NCI-H526 treated with DMSO at 0.1 percent for 48 hours (cell line): ENCODE data around the gene TM4SF4.

Experiments
- DNase-seq: peaks from one replicate; lab custom pipeline; 2025; lab: John Stamatoyannopoulos, UW

The TM4SF4 gene

DNA sequence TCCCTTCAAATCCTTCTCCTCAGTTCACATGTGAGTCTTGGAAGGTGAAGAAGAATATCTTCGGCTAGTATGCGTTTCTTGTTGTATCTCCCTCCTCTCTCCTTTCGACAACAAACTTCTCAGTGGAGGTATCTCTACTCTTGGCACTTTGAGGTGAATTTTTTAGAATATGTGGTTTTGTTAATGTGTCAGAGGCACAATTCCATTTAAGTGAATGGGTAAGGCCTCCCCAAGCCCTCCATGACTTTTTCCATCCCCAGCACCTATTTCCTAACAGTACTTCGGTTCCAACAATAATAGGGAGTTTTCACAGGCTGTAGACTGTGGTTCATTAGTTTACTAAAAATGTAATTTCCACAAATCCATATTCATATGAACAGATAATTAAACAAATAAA is 74.2 kb downstream of the TM4SF4 start:
- DNase-seq = no peak

DNA sequence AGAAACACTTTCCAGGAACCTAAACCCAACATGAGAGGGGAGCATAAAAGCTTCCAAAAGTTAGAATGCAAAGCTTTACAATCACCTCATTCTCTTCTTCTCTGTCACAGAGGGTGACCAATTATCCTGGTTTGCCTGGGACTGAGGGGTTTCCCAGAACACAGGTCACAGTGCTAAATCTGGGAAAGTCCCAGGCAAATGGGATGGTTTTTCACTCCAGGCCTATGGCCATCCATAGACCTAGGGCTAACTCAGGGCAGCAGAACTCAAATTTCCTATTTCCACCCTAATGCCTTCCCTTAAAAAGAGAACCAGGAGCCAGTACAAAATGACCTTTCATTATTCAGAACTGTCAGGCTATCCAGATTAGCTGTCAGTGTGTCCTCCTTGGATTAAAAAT is 77.0 kb downstream of the TM4SF4 start:
- no peak for DNase-seq

DNA sequence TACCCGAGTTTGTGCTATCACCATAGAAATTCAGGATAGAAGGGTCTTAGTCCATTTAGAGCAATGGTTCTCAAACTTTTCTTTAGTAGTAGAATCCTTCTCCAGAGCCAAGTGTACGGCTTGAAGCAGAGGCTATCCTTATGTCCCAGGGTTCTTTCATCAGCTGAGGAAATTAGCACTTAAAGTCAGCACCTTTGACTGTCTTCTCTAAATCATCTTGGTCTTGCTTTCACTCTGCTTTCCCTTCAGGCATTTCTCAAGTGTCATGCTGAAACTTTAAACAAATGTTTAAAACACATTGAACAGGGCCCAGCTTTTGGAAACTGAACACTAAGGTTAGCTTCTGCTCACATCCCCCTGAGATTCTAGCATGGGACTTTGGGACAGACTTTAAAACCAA is 78.2 kb downstream of the TM4SF4 start:
- DNase-seq = no peak
